Mesodermal cell (in vitro differentiated cells): ENCODE measurements around the gene TTC39A. TPM values are rescaled to one million over a fixed set of nuclear protein-coding genes. Genes with fewer than 3 reads are reported as not detected.

Experiments
- H3K27ac ChIP-seq: 2 replicates; pipeline ENCODE4 v1.7.0; 2013; ENCODE audit warnings: mild to moderate bottlenecking, low read depth, low read length, moderate library complexity; ENCODE audit not compliant: severe bottlenecking
- H3K36me3 ChIP-seq: 2 replicates; pipeline ENCODE4 v1.7.1; 2013; ENCODE audit warnings: mild to moderate bottlenecking, low read length, moderate library complexity; ENCODE audit not compliant: control insufficient read depth, insufficient read depth
- H3K4me1 ChIP-seq: one replicate; pipeline ENCODE4 v1.7.1; 2013; ENCODE audit warnings: mild to moderate bottlenecking, low read length; ENCODE audit not compliant: insufficient read depth, control insufficient read depth, poor library complexity, severe bottlenecking
- H3K4me3 ChIP-seq: 2 replicates; pipeline ENCODE4 v1.7.0; 2013; ENCODE audit warnings: low read length, control low read depth, mild to moderate bottlenecking; ENCODE audit not compliant: insufficient read depth, poor library complexity, severe bottlenecking; ENCODE audit errors: extremely low read depth
- H3K9me3 ChIP-seq: 2 replicates; pipeline ENCODE4 v1.7.1; 2013; ENCODE audit warnings: mild to moderate bottlenecking, low read length, moderate library complexity; ENCODE audit not compliant: control insufficient read depth
- WGBS, 2 experiments: methylation state at CpG; one replicate each; pipeline ENCODE4 v1.1.5; 2013; ENCODE audit warnings: missing lambda C conversion rate in 2 of 2; ENCODE audit not compliant: insufficient coverage in 2 of 2; 5-methylcytosine and 5-hydroxymethylcytosine counted together
- polyA plus RNA-seq, 2 experiments: library from polyadenylated mRNA; stranded (reverse); fragments of 50-300 nt; gene quantifications; one replicate each; pipeline ENCODE4 v1.2.3, GENCODE V29; 2013

The TTC39A gene
- 1.3 TPM for polyA plus RNA-seq (2013, experiment 1 of 2)
- 0.71 TPM for polyA plus RNA-seq (2013, experiment 2 of 2)

GRCh38 chr1:51330331-51331201 lies at the start of gene TTC39A:
TSS of gene TTC39A (minus strand) at chr1:51330562. CDS start at chr1:51330477, 85 bp downstream.
- WGBS, 2 experiments: 3 to 4% methylated on average over 48 to 57 of the region's 87 CpGs
- H3K27ac ChIP-seq: peak within 1 kb of the TSS; percentile 74
- H3K4me3 ChIP-seq: peak within 1 kb of the TSS; percentile 33
- H3K4me1 ChIP-seq: peaks cover 14% of the 10 kb centered on the region
- H3K36me3 ChIP-seq: no peaks in the 10 kb centered on the region
- no peaks in the 10 kb centered on the region for H3K9me3 ChIP-seq

- H3K9me3 ChIP-seq: peaks cover 9% of the 10 kb centered on the region
- no peak overlapping the region for H3K4me3 ChIP-seq
- H3K36me3 ChIP-seq: peaks cover 53% of the 10 kb centered on the region
- no peaks in the 10 kb centered on the region for H3K4me1 ChIP-seq
- 84 to 100% methylated on average over 3 to 4 of the region's 6 CpGs for WGBS, 2 experiments
- H3K27ac ChIP-seq: no peak overlapping the region
Measured at GRCh38 chr1:51378871-51379270, 48.5 kb upstream of the TTC39A start.

- H3K4me3 ChIP-seq: no peak overlapping the region
- H3K27ac ChIP-seq: no peak overlapping the region
- no peaks in the 10 kb centered on the region for H3K4me1 ChIP-seq
- peaks cover 60% of the 10 kb centered on the region for H3K36me3 ChIP-seq
- WGBS, 2 experiments: 89 to 100% methylated on average over 2 to 3 of the region's 3 CpGs
- peaks cover 4% of the 10 kb centered on the region for H3K9me3 ChIP-seq
Measured at GRCh38 chr1:51373898-51374297, 43.5 kb upstream of the TTC39A start.

GRCh38 chr1:51372561-51372960 lies 42.2 kb upstream of the TTC39A start:
- no peak overlapping the region for H3K27ac ChIP-seq
- H3K4me1 ChIP-seq: no peaks in the 10 kb centered on the region
- peaks cover 4% of the 10 kb centered on the region for H3K9me3 ChIP-seq
- no peak overlapping the region for H3K4me3 ChIP-seq
- H3K36me3 ChIP-seq: peaks cover 52% of the 10 kb centered on the region

- WGBS, 2 experiments: 96 to 100% methylated on average over 3 of the region's 4 CpGs
- Histone ChIP-seq H3K36me3 (peaks cover 36% of the 10 kb centered on the region), H3K9me3 (no peaks in the 10 kb centered on the region), H3K4me1 (no peaks in the 10 kb centered on the region), H3K27ac (no peak overlapping the region), H3K4me3 (no peak overlapping the region)
Measured at GRCh38 chr1:51369171-51369570, 38.8 kb upstream of the TTC39A start.

GRCh38 chr1:51365774-51366173 lies 35.4 kb upstream of the TTC39A start:
- H3K4me1 ChIP-seq: no peaks in the 10 kb centered on the region
- no peak overlapping the region for H3K4me3 ChIP-seq
- WGBS, 2 experiments: 86% methylated on average over 1 of the region's 1 CpG
- no peak overlapping the region for H3K27ac ChIP-seq
- H3K36me3 ChIP-seq: peaks cover 31% of the 10 kb centered on the region
- no peaks in the 10 kb centered on the region for H3K9me3 ChIP-seq

- WGBS, 2 experiments: 86 to 96% methylated on average over 1 to 4 of the region's 4 CpGs
- Histone ChIP-seq H3K9me3 (no peaks in the 10 kb centered on the region), H3K36me3 (peaks cover 56% of the 10 kb centered on the region), H3K27ac (no peak overlapping the region), H3K4me3 (no peak overlapping the region), H3K4me1 (no peaks in the 10 kb centered on the region)
Measured at GRCh38 chr1:51359879-51360278, 29.5 kb upstream of the TTC39A start.

- WGBS, 2 experiments: 100% methylated on average over 1 of the region's 1 CpG; no CpG with 5 or more reads in 1 of the 2 experiments
- no peak overlapping the region for H3K4me3 ChIP-seq
- no peaks in the 10 kb centered on the region for H3K4me1 ChIP-seq
- no peaks in the 10 kb centered on the region for H3K9me3 ChIP-seq
- no peak overlapping the region for H3K27ac ChIP-seq
- H3K36me3 ChIP-seq: peaks cover 39% of the 10 kb centered on the region
Measured at GRCh38 chr1:51355382-51355781, 25.0 kb upstream of the TTC39A start.

GRCh38 chr1:51354416-51354815 lies 24.1 kb upstream of the TTC39A start:
- no CpG with 5 or more reads among the region's 3 CpGs for WGBS, 2 experiments
- H3K36me3 ChIP-seq: peaks cover 29% of the 10 kb centered on the region
- H3K4me3 ChIP-seq: no peak overlapping the region
- no peak overlapping the region for H3K27ac ChIP-seq
- H3K4me1 ChIP-seq: no peaks in the 10 kb centered on the region
- H3K9me3 ChIP-seq: no peaks in the 10 kb centered on the region

- Histone ChIP-seq H3K27ac (no peak overlapping the region), H3K9me3 (no peaks in the 10 kb centered on the region), H3K4me1 (no peaks in the 10 kb centered on the region), H3K4me3 (no peak overlapping the region), H3K36me3 (peaks cover 20% of the 10 kb centered on the region)
- WGBS, 2 experiments: 100% methylated on average over 1 of the region's 1 CpG
Measured at GRCh38 chr1:51351907-51352306, 21.5 kb upstream of the TTC39A start.

- Histone ChIP-seq H3K9me3 (no peaks in the 10 kb centered on the region), H3K4me1 (no peaks in the 10 kb centered on the region), H3K4me3 (no peak overlapping the region), H3K27ac (no peak overlapping the region), H3K36me3 (peaks cover 7% of the 10 kb centered on the region)
- WGBS, 2 experiments: 100% methylated on average over 1 of the region's 3 CpGs; no CpG with 5 or more reads in 1 of the 2 experiments
Measured at GRCh38 chr1:51349862-51350261, 19.5 kb upstream of the TTC39A start.
